TTC549 (cell line): ENCODE data around the gene MAG.

Experiments used
- FAIRE-seq: peaks from 2 replicates; lab custom pipeline; 2012; peaks lifted over from hg19 to GRCh38; lab: Jason Lieb, UNC

MAG gene

GRCh38 chr19:35265126-35265899 lies 26.6 kb upstream of the MAG start:
- no peak for FAIRE-seq

GRCh38 chr19:35265900-35266519 lies 26.0 kb upstream of the MAG start:
- no peak for FAIRE-seq

GRCh38 chr19:35266520-35267352 lies 25.2 kb upstream of the MAG start:
- no peak for FAIRE-seq

DNA sequence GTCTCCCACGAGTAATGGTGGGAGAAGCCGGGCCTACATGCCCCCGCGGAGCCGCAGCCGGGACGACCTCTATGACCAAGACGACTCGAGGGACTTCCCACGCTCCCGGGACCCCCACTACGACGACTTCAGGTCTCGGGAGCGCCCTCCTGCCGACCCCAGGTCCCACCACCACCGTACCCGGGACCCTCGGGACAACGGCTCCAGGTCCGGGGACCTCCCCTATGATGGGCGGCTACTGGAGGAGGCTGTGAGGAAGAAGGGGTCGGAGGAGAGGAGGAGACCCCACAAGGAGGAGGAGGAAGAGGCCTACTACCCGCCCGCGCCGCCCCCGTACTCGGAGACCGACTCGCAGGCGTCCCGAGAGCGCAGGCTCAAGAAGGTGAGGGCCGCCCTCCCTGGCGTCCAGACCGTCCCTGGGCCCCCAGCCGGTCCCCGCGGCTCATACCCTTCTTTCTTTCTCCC lies 24.6 kb upstream of the MAG start:
- no peak for FAIRE-seq

- FAIRE-seq, result no peak
Measured at GRCh38 chr19:35267818-35268535, 24.0 kb upstream of the MAG start.

DNA sequence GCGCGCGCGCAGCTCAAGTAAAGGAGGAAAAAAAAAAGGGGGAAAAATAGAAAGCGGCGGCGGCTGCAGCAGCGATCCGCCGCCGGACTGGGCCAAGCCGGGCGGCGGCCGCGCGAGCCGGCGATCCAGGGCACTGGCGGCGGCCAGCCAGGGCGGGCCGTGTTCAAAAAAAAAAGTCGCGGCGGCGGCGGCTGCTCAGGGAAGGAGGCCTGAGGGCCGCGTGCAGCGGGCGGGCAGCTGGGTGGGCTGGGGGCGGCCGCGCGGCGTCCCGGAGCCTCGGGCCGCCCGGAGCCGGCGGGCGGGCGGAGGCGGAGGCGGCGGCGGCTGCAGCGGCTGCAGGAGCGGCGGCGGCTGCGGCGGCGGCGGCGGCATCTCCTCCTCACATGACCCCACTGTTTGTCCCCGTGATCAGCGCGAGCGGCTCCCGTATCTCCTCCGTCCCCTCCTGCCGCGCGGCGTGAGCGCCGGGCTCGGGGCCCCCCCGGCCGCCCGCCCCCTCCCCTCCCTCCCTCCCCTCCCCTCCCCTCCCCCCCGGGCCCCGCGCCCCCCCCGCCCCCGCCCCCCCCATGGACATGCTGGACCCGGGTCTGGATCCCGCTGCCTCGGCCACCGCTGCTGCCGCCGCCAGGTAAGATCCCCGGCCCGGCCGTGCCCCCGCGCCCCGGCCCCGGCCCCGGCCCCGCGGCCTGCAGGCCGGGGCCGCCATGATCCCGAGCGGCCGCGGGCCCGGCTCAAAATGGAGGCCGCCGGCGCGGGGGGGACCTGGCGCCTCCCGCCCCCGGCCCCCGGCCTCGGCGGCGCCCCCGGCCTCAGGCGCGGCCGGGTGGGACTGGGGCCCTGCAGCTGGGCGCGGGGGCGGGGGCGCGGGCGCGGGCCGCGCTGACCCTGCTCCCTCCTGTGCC lies 23.2 kb upstream of the MAG start, which contains the start of gene USF2:
USF2 (plus strand) TSS at position 427 of the 902 bp plus-strand sequence; CDS start at position 567, 140 bp downstream.
- no peak for FAIRE-seq

GRCh38 chr19:35269438-35270117 lies 22.4 kb upstream of the MAG start:
- no peak for FAIRE-seq

DNA sequence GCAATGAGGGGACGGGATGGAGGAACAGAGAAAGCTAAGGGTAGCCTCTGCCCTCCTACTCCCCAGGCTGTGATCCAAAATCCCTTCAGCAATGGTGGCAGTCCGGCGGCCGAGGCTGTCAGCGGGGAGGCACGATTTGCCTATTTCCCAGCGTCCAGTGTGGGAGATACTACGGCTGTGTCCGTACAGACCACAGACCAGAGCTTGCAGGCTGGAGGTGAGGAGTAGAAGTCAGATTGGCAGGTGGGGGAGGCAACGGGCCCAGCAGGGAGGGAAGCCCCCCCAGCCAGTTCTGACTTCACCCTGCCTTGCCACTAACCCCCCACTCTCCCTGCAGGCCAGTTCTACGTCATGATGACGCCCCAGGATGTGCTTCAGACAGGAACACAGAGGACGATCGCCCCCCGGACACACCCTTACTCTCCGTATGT lies 21.6 kb upstream of the MAG start:
- FAIRE-seq, result no peak

- no peak for FAIRE-seq
Measured at GRCh38 chr19:35271546-35271945, 20.4 kb upstream of the MAG start.

DNA sequence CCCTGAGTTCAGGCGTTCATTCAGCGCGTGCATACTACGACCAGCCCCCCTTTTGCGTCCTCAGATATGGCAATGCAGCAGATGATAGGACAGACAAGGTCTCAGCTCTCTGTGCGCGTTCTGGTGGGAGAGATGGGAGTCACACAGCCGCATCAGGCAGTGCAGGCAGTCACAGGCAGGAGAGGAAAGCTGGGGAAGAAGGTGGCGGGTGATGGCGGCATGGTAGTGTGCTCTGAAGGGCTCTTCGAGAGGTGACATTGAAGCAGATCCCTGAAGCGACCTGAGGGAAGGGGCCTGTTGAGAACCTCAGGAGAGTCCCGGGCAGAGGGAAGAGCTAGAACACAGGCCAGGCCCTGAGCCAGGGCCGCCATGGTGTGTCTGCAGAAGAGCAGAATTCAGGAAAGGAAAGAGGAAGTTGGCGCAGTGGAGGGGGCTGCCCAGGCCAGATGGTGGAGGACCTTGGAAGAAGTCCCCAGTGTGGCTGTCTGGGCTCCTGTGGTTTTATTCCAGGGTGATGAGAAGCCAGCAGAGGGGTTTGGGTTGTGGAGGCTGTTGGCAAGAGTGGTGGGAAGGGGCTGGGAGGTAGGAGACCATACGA lies 19.7 kb upstream of the MAG start:
- no peak for FAIRE-seq

GRCh38 chr19:35272954-35273649 lies 18.9 kb upstream of the MAG start:
- FAIRE-seq, result no peak

DNA sequence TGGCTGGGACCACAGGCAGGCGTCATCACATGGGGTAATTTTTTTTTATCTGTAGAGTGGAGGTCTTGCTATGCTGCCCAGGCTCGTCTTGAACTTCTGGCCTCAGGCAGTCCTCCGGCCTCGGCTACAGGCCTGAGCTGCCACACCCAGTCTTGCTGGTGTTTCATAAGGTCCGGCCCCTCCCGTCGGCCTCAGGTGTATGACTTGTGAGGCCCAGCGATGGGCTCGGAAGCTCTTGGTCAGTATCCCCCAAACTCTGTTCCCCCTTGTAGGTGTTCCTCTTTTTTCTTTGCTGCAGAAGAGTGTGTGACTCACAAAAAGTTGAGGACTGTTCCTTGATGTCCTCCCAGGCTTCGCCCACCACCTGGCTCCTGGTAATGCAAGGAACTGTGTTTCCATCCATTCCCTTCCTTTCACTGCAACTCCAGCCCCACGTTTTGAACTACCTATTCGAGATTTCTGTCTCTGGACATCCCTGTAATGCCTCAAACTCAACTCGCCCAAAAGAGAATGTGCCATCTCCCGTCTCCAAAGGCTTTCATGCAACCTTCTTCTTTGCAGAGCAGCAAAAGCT lies 18.2 kb upstream of the MAG start:
- FAIRE-seq, result no peak

- FAIRE-seq, result no peak
Measured at GRCh38 chr19:35274323-35274722, 17.6 kb upstream of the MAG start.

- no peak for FAIRE-seq
Measured at GRCh38 chr19:35276706-35277281, 15.2 kb upstream of the MAG start.

DNA sequence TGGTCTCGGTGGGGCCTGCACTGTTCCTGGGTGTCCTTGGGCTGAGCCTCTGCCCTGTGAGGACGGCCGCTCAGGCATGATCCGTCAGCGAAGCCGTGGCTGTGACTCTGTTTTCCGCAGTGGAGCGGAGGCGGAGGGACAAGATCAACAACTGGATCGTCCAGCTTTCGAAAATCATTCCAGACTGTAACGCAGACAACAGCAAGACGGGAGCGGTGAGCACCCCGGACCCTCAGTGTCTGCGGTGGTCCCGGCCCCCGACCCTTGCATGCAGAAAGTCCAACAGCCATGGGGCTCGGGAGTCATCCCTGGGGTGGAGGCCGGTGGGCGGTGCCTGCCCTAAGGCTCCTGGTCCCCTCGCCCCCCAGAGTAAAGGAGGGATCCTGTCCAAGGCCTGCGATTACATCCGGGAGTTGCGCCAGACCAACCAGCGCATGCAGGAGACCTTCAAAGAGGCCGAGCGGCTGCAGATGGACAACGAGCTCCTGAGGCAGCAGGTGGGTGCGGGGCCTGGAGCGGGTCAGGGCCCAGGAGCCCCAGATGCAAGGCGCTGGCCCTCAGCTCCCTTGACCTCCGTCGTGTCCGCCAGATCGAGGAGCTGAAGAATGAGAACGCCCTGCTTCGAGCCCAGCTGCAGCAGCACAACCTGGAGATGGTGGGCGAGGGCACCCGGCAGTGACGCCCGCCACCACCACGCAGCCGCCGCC lies 13.2 kb upstream of the MAG start:
- FAIRE-seq, result no peak

DNA sequence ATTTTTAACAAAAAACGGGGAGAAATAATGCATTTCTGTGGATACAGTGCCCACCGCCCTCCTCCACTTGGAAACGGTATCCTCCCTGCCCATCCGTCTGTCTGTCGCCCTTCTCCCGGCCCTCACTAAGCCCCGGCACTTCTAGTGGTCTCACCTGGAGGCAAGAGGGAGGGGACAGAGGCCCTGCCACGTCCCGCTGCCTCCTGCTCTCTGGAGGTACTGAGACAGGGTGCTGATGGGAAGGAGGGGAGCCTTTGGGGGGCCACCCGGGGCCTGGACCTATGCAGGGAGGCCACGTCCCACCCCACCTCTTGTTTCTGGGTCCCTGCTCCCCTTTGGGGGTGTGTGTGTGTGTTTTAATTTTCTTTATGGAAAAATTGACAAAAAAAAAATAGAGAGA lies 12.6 kb upstream of the MAG start:
- no peak for FAIRE-seq

DNA sequence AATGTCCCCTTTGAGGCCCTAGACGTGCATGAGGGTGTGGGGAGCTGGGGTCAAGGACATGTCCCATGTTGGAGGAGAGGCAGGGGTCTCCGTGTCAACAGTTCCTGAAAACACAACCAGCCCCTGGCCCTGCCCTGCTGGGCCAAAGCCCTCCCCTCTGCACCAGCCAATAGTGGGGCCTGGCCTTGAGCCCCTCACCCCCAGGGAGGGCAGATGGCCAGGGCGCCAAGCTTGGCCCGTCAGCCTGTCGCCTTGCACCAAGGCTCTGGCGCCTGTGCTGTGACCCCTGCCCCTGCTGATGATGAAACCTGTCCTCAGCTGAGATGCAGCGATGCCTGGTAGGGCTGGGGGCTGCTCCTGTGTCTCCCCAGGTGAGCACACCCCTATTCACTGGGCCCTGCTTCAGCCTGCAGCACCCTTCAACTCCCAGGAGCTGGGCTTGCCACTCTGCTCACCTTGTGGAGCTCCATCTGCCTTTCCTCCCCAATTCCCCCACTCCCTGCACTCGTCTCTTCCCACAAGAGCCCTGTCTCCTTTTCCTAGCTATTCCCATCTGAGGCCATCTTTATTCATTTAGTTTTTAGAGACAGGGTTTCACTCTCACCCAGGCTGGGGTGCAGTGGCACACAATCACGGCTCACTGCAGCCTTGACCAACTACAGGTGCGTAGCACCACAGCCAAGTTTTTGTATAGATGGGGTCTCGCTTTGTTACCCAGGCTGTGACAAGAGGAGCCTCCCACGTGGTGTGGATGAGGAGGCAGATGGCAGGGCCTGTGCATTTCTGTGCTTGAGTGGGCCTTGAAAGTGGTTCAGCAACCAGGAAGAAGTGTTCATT lies 11.8 kb upstream of the MAG start:
- FAIRE-seq, result no peak
